Measurements from ENCODE around the gene CA5A. TPM values are rescaled to one million over a fixed set of nuclear protein-coding genes. Genes with fewer than 3 reads are reported as not detected.
A peak's percentile ranks its signal among the peaks of the same experiment; 100 is the strongest.

CA5A gene
- total and polyA plus RNA-seq, 9 of the 15 experiments (the other 6 are each of a cell fraction or from before 2014, with no cell fraction given): not detected

DNA sequence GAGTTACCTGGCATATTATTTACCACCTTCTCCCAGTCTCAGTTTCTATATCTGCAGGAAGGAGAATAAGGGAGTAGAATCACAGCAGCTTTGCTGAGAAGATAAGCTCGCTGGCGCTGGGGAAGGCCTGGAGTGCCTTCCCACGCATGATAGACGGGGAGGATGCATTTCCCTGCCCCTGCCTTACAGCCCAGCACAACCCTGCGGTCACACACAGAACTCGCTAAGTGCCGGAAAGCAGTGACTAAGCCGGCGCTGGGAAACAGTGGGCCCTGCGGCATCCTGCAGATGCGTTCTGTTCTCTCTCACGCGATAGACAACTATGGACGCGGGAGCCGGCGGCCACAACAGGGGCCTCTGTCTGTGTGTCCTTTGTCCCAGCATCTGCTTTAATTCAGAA, 4.8 kb downstream of the CA5A start (continued):
- TF ChIP-seq KDM1A (IDR thresholded peaks at IDR 0.05) (peak; percentile 88), GATAD2A (IDR thresholded peaks at IDR 0.05) (0 out of 2 replicates have a peak, but pooled peaks have one; percentile 25), TAF1 (IDR thresholded peaks at IDR 0.05; ENCODE audit: control insufficient read depth, extremely low read depth, insufficient read depth, low read length, severe bottlenecking) (no peak), ZFP91 (CRISPR knock-in tag; IDR thresholded peaks at IDR 0.05) (no peak), ZNF431 (CRISPR knock-in tag; IDR thresholded peaks at IDR 0.05) (no peak), BHLHE40 (IDR thresholded peaks at IDR 0.05; ENCODE audit: low read length) (peak; percentile 73), MTA3 (IDR thresholded peaks at IDR 0.05; ENCODE audit: borderline replicate concordance) (no peak), ZNF507 (tag; conservative IDR thresholded peaks at IDR 0.05) (no peak), ILF3 (IDR thresholded peaks at IDR 0.05; ENCODE audit: borderline replicate concordance) (no peak), KDM4B (IDR thresholded peaks at IDR 0.05; ENCODE audit: borderline replicate concordance in 2 of 2, low read depth in 1 of 2) (no peak), SRSF1 (IDR thresholded peaks at IDR 0.05; ENCODE audit: low read depth, low read length) (no peak), HDAC2 (IDR thresholded peaks at IDR 0.05) (peak; percentile 69; the same call in 1 of the 2 replicates), CSDE1 (IDR thresholded peaks at IDR 0.05) (no peak), NCOA1 (IDR thresholded peaks at IDR 0.05; ENCODE audit: low read depth) (no peak), E4F1 (CRISPR knock-in tag; IDR thresholded peaks at IDR 0.05; ENCODE audit: borderline replicate concordance) (peak; percentile 65; the same call in 1 of the 2 replicates), COPS2 (conservative IDR thresholded peaks at IDR 0.05) (no peak)
- TF ChIP-seq, protein P1, sequence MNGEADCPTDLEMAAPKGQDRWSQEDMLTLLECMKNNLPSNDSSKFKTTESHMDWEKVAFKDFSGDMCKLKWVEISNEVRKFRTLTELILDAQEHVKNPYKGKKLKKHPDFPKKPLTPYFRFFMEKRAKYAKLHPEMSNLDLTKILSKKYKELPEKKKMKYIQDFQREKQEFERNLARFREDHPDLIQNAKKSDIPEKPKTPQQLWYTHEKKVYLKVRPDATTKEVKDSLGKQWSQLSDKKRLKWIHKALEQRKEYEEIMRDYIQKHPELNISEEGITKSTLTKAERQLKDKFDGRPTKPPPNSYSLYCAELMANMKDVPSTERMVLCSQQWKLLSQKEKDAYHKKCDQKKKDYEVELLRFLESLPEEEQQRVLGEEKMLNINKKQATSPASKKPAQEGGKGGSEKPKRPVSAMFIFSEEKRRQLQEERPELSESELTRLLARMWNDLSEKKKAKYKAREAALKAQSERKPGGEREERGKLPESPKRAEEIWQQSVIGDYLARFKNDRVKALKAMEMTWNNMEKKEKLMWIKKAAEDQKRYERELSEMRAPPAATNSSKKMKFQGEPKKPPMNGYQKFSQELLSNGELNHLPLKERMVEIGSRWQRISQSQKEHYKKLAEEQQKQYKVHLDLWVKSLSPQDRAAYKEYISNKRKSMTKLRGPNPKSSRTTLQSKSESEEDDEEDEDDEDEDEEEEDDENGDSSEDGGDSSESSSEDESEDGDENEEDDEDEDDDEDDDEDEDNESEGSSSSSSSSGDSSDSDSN (IDR thresholded peaks at IDR 0.05; ENCODE audit: borderline replicate concordance in 1 of 2, low read depth in 2 of 2, low read length in 2 of 2): peak in 1 of 2 experiments; percentile 97; a peak in 3 of 4 replicates
- TF ChIP-seq, protein P2, sequence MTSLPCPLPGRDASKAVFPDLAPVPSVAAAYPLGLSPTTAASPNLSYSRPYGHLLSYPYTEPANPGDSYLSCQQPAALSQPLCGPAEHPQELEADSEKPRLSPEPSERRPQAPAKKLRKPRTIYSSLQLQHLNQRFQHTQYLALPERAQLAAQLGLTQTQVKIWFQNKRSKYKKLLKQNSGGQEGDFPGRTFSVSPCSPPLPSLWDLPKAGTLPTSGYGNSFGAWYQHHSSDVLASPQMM (CRISPR knock-in tag; IDR thresholded peaks at IDR 0.05): no peak
- TF ChIP-seq, protein P3, sequence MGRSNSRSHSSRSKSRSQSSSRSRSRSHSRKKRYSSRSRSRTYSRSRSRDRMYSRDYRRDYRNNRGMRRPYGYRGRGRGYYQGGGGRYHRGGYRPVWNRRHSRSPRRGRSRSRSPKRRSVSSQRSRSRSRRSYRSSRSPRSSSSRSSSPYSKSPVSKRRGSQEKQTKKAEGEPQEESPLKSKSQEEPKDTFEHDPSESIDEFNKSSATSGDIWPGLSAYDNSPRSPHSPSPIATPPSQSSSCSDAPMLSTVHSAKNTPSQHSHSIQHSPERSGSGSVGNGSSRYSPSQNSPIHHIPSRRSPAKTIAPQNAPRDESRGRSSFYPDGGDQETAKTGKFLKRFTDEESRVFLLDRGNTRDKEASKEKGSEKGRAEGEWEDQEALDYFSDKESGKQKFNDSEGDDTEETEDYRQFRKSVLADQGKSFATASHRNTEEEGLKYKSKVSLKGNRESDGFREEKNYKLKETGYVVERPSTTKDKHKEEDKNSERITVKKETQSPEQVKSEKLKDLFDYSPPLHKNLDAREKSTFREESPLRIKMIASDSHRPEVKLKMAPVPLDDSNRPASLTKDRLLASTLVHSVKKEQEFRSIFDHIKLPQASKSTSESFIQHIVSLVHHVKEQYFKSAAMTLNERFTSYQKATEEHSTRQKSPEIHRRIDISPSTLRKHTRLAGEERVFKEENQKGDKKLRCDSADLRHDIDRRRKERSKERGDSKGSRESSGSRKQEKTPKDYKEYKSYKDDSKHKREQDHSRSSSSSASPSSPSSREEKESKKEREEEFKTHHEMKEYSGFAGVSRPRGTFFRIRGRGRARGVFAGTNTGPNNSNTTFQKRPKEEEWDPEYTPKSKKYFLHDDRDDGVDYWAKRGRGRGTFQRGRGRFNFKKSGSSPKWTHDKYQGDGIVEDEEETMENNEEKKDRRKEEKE (IDR thresholded peaks at IDR 0.05; ENCODE audit: borderline replicate concordance in 1 of 2, control insufficient read depth in 1 of 2, low read depth in 2 of 2, low read length in 1 of 2): no peak

Measured in K562 (cell line).